HG03432 (cell line): ENCODE results near the gene AFF3.

ENCODE experiments used
- ATAC-seq: cut with Tn5 transposase; IDR thresholded peaks from one replicate; pipeline ENCODE4 v1.9.1; 2021; ENCODE audit warnings: mild to moderate bottlenecking, moderate library complexity; ENCODE audit not compliant: unreplicated experiment

Gene AFF3

GRCh38 chr2:99841749-99842148 is 300.6 kb downstream of the AFF3 start:
- ATAC-seq, result no peak

GRCh38 chr2:99840831-99841230 is 301.6 kb downstream of the AFF3 start:
- no peak for ATAC-seq

- ATAC-seq, result no peak
These were observed 305.4 kb downstream of the AFF3 start for GRCh38 chr2:99836690-99837605.

- no peak for ATAC-seq
These were observed 308.0 kb downstream of the AFF3 start for GRCh38 chr2:99834426-99834825.

- no peak for ATAC-seq
These were observed 308.7 kb downstream of the AFF3 start for GRCh38 chr2:99833586-99834201.

- no peak for ATAC-seq
These were observed 309.5 kb downstream of the AFF3 start for GRCh38 chr2:99832926-99833325.

- no peak for ATAC-seq
These were observed 310.6 kb downstream of the AFF3 start for GRCh38 chr2:99831772-99832171.

GRCh38 chr2:99827296-99827999 is 314.9 kb downstream of the AFF3 start:
- no peak for ATAC-seq

- ATAC-seq, result no peak
These were observed 316.8 kb downstream of the AFF3 start for GRCh38 chr2:99825630-99826029.

- no peak for ATAC-seq
These were observed 317.6 kb downstream of the AFF3 start for GRCh38 chr2:99824758-99825157.

- no peak for ATAC-seq
These were observed 319.7 kb downstream of the AFF3 start for GRCh38 chr2:99822474-99823207.

GRCh38 chr2:99821984-99822383 is 320.4 kb downstream of the AFF3 start:
- ATAC-seq, result no peak

GRCh38 chr2:99821572-99821971 is 320.8 kb downstream of the AFF3 start:
- ATAC-seq, result no peak

GRCh38 chr2:99821039-99821438 is 321.4 kb downstream of the AFF3 start:
- no peak for ATAC-seq

GRCh38 chr2:99819766-99820165 is 322.6 kb downstream of the AFF3 start:
- no peak for ATAC-seq

GRCh38 chr2:99818842-99819241 is 323.5 kb downstream of the AFF3 start:
- ATAC-seq, result no peak

- ATAC-seq, result no peak
These were observed 325.5 kb downstream of the AFF3 start for GRCh38 chr2:99816908-99817307.

- ATAC-seq, result no peak
These were observed 330.0 kb downstream of the AFF3 start for GRCh38 chr2:99812426-99812825.

GRCh38 chr2:99811544-99811943 is 330.8 kb downstream of the AFF3 start:
- ATAC-seq, result no peak

- ATAC-seq, result no peak
These were observed 332.2 kb downstream of the AFF3 start for GRCh38 chr2:99810225-99810624.
